ENCODE results near the gene PUSL1. TPM values are rescaled to one million over a fixed set of nuclear protein-coding genes. Genes with fewer than 3 reads are reported as not detected.

PUSL1 gene
- total and polyA plus RNA-seq, 2 of the 4 experiments (the other 2 are of a cell fraction) = 10.9 to 33.0 TPM

- TF ChIP-seq RCOR1 (IDR thresholded peaks at IDR 0.05; ENCODE audit: insufficient replicate concordance, low read length) (no peak), FOS (IDR thresholded peaks at IDR 0.05; ENCODE audit: low read depth, low read length) (no peak)
Measured at GRCh38 chr1:1349256-1350012, 41.0 kb downstream of the PUSL1 start, which contains the start of gene DVL1 (continued).

GRCh38 chr1:1351511-1352427 is 43.4 kb downstream of the PUSL1 start:
- Histone ChIP-seq H4K20me1 (ENCODE audit: insufficient read depth, low read length) (peaks cover 69% of the 10 kb centered on the region), H3K9me3 (ENCODE audit: control insufficient read depth, insufficient read depth, low read length) (no peaks in the 10 kb centered on the region), H3K18ac (ENCODE audit: low read depth, low read length) (no peak overlapping the region), H4K91ac (ENCODE audit: insufficient read depth, low read depth, low read length) (no peak overlapping the region), H3K9me1 (ENCODE audit: insufficient read depth, low read length) (no peaks in the 10 kb centered on the region), H2BK5ac (ENCODE audit: low read depth, low read length, poor library complexity, severe bottlenecking) (no peak overlapping the region), H3K4me1 (ENCODE audit: control insufficient read depth, insufficient read depth, low read length) (peaks cover 31% of the 10 kb centered on the region), H3K79me1 (ENCODE audit: low read depth in 1 of 2, low read length in 2 of 2) (peaks cover 8 to 39% of the 10 kb centered on the region in 2 experiments; a peak in 3 of 4 replicates), H3K4ac (ENCODE audit: low read depth, low read length) (peak overlapping the region; percentile 39), H2AFZ (replicated peaks; ENCODE audit: low read length, poor library complexity) (peak overlapping the region; percentile 63), H2AK5ac (ENCODE audit: low read depth, low read length) (peak overlapping the region; percentile 39; the same call in 1 of the 2 replicates), H3K27ac (ENCODE audit: insufficient read depth, low read length) (peak overlapping the region; percentile 50; the same call in 1 of the 2 replicates), H2BK120ac (ENCODE audit: low read depth, low read length) (no peak overlapping the region), H3K36me3 (ENCODE audit: control insufficient read depth, insufficient read depth, low read length) (peaks cover 36% of the 10 kb centered on the region), H3K4me3 (ENCODE audit: insufficient read depth, low read depth, low read length) (no peak overlapping the region), H2BK20ac (ENCODE audit: low read depth, low read length) (no peak overlapping the region), H2AK9ac (replicated peaks; ENCODE audit: low read depth, low read length, poor library complexity) (peak overlapping the region; percentile 82), H3K4me2 (ENCODE audit: low read depth, low read length) (peak overlapping the region; percentile 59; the same call in 1 of the 2 replicates), H3K27me3 (ENCODE audit: control insufficient read depth, insufficient read depth, low read length) (no peaks in the 10 kb centered on the region), H3K56ac (ENCODE audit: extremely low read depth, insufficient read depth, low read length) (no peak overlapping the region), H3K14ac (replicated peaks; ENCODE audit: low read depth, low read length) (no peak overlapping the region; the same call in 1 of the 2 replicates), H3K23ac (ENCODE audit: low read depth, low read length) (no peak overlapping the region), H4K5ac (ENCODE audit: low read depth, low read length) (no peak overlapping the region), H2BK15ac (ENCODE audit: low read depth, low read length) (no peak overlapping the region), H4K8ac (ENCODE audit: low read depth in 2 of 2, low read length in 2 of 2) (peak overlapping the region; percentile 26 to 33; a peak in 1 of 4 replicates), H3K9ac (ENCODE audit: low read depth, low read length) (peak overlapping the region; percentile 25)
- in situ Hi-C loops (cut with MboI; ENCODE audit: low sequenced_read_pairs) = no loop called here
- ChIA-PET POLR2A (ENCODE audit: unreplicated experiment) (interaction anchor here (0.6 to 1.0 kb wide), 2 partner anchors 24 to 391 kb away, joined by 3 read pairs; partner anchors contain the start of gene AURKAIP1), CTCF (no interaction called here)
- 43% methylated on average over 7 of the region's 29 CpGs; no CpG with 5 or more reads in 1 of the 2 experiments for WGBS, 2 experiments (ENCODE audit: extremely low coverage in 2 of 2, insufficient read length in 1 of 2)
- no TSS peak for BruUV-seq (replicated peaks)
- TF ChIP-seq CTCF (conservative IDR thresholded peaks at IDR 0.05; ENCODE audit: low read depth, low read length) (no peak), MXI1 (IDR thresholded peaks at IDR 0.05; ENCODE audit: borderline replicate concordance, low read depth, low read length) (no peak), CHD1 (IDR thresholded peaks at IDR 0.05; ENCODE audit: low read depth, low read length) (no peak), NFE2L2 (IDR thresholded peaks at IDR 0.05; ENCODE audit: low read depth, low read length) (no peak)
- ATAC-seq (ENCODE audit: low read depth) = no peak
- DNase-seq = peak; percentile 38
- dilution Hi-C loops (cut with HindIII; ENCODE audit: low sequenced_read_pairs, unreplicated experiment) = no loop called here
- intact Hi-C loops (cut with micrococcal nuclease) = no loop called here
